ENCODE measurements around the gene CDK8.

Gene CDK8

DNA sequence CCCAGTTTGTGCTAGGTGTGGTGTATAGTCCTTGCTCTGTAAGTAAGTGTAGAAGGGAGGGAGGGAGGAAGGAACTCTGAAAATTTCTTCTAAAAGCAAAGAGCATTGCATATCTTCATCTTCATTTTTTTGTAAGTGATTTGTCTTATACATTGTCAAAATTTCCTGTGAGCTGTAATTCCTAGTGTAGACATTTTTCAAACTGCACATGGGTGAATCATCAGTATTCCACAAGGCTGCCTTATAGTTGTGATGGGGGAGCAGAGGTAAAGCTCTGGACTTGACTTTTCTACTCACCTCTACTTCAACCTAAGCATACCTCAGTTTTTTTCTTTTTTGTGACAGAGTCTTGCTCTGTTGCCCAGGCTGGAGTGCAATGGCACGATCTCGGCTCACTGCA, 86.9 kb downstream of the CDK8 start:
- no peak for DNase-seq (ENCODE audit: low spot score)
- in situ Hi-C loops (cut with MboI; ENCODE audit: low pct_unique_long_range_greater_than_20kb, low sequenced_read_pairs, unreplicated experiment): no loop called here
- TF ChIP-seq, protein P1, sequence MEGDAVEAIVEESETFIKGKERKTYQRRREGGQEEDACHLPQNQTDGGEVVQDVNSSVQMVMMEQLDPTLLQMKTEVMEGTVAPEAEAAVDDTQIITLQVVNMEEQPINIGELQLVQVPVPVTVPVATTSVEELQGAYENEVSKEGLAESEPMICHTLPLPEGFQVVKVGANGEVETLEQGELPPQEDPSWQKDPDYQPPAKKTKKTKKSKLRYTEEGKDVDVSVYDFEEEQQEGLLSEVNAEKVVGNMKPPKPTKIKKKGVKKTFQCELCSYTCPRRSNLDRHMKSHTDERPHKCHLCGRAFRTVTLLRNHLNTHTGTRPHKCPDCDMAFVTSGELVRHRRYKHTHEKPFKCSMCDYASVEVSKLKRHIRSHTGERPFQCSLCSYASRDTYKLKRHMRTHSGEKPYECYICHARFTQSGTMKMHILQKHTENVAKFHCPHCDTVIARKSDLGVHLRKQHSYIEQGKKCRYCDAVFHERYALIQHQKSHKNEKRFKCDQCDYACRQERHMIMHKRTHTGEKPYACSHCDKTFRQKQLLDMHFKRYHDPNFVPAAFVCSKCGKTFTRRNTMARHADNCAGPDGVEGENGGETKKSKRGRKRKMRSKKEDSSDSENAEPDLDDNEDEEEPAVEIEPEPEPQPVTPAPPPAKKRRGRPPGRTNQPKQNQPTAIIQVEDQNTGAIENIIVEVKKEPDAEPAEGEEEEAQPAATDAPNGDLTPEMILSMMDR (IDR thresholded peaks at IDR 0.05; ENCODE audit: extremely low read depth, insufficient read depth, missing control alignments): no peak

DNA sequence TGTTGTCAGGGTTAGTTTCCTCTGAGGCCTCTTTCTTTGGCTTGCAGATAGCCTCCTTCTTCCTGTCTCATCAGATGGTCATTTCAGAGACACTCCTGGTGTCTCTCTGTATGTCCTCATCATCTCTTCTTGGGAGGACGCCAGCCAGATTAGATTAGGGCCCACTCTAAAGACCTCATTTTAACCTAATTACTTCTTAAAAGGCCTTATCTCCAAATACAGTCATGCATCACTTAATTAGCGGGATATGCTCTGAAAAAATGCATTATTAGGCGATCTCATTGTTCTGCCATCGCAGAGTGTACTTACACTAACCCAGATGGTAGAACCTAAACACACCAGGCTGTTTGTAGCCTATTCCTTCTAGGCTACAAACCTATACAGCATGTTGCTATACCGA, 89.0 kb downstream of the CDK8 start:
- TF ChIP-seq, protein P1 (IDR thresholded peaks at IDR 0.05; ENCODE audit: extremely low read depth, insufficient read depth, missing control alignments): no peak
- DNase-seq (ENCODE audit: low spot score): no peak
- in situ Hi-C loops (cut with MboI; ENCODE audit: low pct_unique_long_range_greater_than_20kb, low sequenced_read_pairs, unreplicated experiment): no loop called here

DNA sequence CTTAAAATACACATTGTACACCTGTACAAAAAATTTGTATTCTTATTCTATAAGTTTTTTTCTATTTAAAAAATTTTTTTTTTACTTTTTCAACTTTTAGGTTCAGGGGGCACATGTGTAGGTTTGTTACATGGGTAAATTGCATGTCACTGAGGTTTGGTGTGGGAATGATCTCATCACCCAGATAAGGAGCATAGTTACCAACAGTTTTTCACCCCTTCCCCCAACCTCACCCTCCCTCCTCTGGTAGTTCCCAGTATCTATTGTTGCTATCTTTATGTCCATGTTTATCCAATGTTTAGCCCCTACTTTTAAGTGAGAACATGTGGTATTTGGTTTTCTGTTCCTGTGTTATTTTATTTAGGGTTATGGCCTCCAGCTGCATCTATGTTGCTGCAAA, 89.9 kb downstream of the CDK8 start:
- no peak for DNase-seq (ENCODE audit: low spot score)
- TF ChIP-seq, protein P1 (IDR thresholded peaks at IDR 0.05; ENCODE audit: extremely low read depth, insufficient read depth, missing control alignments): no peak
- in situ Hi-C loops (cut with MboI; ENCODE audit: low pct_unique_long_range_greater_than_20kb, low sequenced_read_pairs, unreplicated experiment): no loop called here

DNA sequence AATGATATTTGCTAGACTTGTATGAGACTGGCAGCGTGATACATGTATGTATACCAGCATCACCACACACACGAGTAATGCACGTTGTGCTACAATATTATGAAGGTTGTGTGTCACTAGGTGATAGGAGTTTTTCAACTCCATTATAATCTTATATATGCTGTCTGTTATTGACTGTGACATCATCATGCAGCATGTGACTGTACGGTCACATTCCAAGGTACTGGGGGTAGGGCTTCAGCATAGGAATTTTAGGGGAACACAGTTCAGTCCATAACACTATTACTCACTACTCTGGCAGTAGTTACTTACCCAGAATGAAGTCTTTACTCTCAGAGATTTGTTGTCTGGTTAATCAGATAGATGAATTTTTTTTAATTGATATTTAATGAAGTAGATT, 91.1 kb downstream of the CDK8 start:
- in situ Hi-C loops (cut with MboI; ENCODE audit: low pct_unique_long_range_greater_than_20kb, low sequenced_read_pairs, unreplicated experiment): no loop called here
- TF ChIP-seq, protein P1 (IDR thresholded peaks at IDR 0.05; ENCODE audit: extremely low read depth, insufficient read depth, missing control alignments): no peak

DNA sequence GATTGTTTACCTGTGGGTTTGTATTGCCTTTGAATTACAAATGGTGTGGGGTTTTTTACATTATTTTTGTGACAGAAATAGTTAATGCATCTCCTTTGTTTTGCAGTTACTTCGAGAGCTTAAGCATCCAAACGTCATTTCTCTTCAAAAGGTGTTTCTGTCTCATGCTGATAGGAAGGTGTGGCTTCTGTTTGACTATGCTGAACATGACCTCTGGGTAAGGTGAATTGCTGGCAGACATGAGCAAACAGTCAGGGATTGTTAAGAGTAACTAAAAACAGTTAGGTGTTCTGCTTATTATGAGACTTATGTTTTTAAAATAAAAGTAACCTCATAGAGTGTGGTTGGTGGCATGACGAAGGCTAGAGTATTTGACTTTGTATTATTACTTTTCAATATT, 95.0 kb downstream of the CDK8 start:
- DNase-seq (ENCODE audit: low spot score): no peak
- TF ChIP-seq, protein P1 (IDR thresholded peaks at IDR 0.05; ENCODE audit: extremely low read depth, insufficient read depth, missing control alignments): no peak
- in situ Hi-C loops (cut with MboI; ENCODE audit: low pct_unique_long_range_greater_than_20kb, low sequenced_read_pairs, unreplicated experiment): no loop called here

More for the DNA sequence above, 91.1 kb downstream of the CDK8 start:
- DNase-seq (ENCODE audit: low spot score): no peak

DNA sequence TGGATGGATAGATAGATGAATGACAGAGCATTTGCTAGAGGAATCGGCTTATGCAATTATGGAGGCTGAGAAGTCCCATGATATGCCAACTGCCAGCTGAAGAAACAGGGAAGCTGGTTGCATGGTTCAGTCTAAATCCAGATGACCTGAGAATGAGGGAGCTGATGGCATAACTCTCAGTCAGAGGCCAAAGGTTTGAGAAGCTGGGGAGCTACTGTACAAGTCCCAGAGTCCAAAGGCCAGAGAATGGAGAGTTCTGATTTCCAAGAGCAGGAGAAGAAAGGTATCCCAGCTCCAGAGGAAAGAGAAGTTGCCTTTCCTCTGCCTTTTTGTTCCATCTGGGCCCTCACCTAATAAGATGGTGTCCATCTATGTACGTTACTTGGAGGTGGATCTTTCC, 108.3 kb downstream of the CDK8 start:
- no peak for DNase-seq (ENCODE audit: low spot score)
- TF ChIP-seq, protein P1 (IDR thresholded peaks at IDR 0.05; ENCODE audit: extremely low read depth, insufficient read depth, missing control alignments): no peak
- in situ Hi-C loops (cut with MboI; ENCODE audit: low pct_unique_long_range_greater_than_20kb, low sequenced_read_pairs, unreplicated experiment): no loop called here

DNA sequence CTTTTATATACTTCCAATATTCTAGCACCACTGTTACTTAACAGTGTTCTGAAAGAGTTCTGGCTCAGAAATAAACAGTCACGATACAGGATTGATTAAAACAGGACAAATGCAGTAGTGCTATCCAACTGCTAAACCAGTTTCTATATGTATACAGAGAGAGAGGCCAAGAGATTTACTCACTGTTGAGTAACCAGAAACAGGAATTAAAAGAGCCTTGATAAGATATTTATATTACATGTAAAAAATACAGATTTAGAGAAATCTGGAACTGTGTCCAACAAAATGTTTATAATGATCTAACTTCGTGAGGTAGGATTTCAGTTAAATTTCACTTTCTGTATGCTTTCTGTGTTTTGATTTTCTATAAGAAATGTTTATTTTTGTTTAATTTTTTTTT, 116.6 kb downstream of the CDK8 start:
- TF ChIP-seq, protein P1 (IDR thresholded peaks at IDR 0.05; ENCODE audit: extremely low read depth, insufficient read depth, missing control alignments): no peak
- in situ Hi-C loops (cut with MboI; ENCODE audit: low pct_unique_long_range_greater_than_20kb, low sequenced_read_pairs, unreplicated experiment): no loop called here
- DNase-seq (ENCODE audit: low spot score): no peak
